AG04449 (cell line): ENCODE results near the gene NECTIN3.

ENCODE experiments used
- CTCF ChIA-PET: fragments of 350-600 bp; formaldehyde crosslinking; extraction: SDS; loops from one replicate; lab custom pipeline; 2021; ENCODE audit warnings: antibody characterized with exemption; lab: Yijun Ruan, JAX
- POLR2A ChIA-PET: fragments of 400-600, 350-600 bp; formaldehyde crosslinking; extraction: SDS; loops from one replicate; lab custom pipeline; 2020; ENCODE audit warnings: antibody characterized with exemption, inconsistent platforms; lab: Yijun Ruan, JAX
- DNase-seq: peaks from one replicate; pipeline ENCODE4 v3.0.0-alpha.2; 2010; ENCODE audit warnings: low read depth, low spot score
- H3K4me3 ChIP-seq: 2 replicates; pipeline ENCODE4 v1.5.1; 2011; ENCODE audit warnings: low read depth, mild to moderate bottlenecking, control low read depth, low read length
- CTCF ChIP-seq: IDR thresholded peaks from one replicate; pipeline ENCODE4 v1.5.1; 2011; ENCODE audit warnings: mild to moderate bottlenecking, moderate library complexity, low read length, control low read depth, inconsistent platforms; ENCODE audit not compliant: insufficient read depth; ENCODE audit errors: missing control alignments

NECTIN3 gene

GRCh38 chr3:111237946-111238345 lies 166.3 kb downstream of the NECTIN3 start:
- no peak overlapping the region for H3K4me3 ChIP-seq
- POLR2A ChIA-PET = no interaction called here
- DNase-seq = no peak
- TF ChIP-seq CTCF = no peak
- CTCF ChIA-PET = interaction anchor here (1.0 kb wide), 1 partner anchor 340 kb away, joined by 3 read pairs; no protein-coding TSS in a partner anchor

GRCh38 chr3:111238885-111239284 lies 167.3 kb downstream of the NECTIN3 start:
- POLR2A ChIA-PET = no interaction called here
- TF ChIP-seq CTCF = no peak
- H3K4me3 ChIP-seq = no peak overlapping the region
- CTCF ChIA-PET = no interaction called here
- no peak for DNase-seq

GRCh38 chr3:111241960-111242359 lies 170.3 kb downstream of the NECTIN3 start:
- H3K4me3 ChIP-seq = no peak overlapping the region
- TF ChIP-seq CTCF = no peak
- POLR2A ChIA-PET = no interaction called here
- DNase-seq = no peak
- CTCF ChIA-PET = no interaction called here
